ENCODE data around the gene FMN1. TPM values are rescaled to one million over a fixed set of nuclear protein-coding genes. Genes with fewer than 3 reads are reported as not detected.

Gene FMN1
- total and polyA plus RNA-seq, 10 of the 15 experiments (the other 5 are each of a cell fraction or from before 2014, with no cell fraction given): 0.05 to 0.16 (median 0.08) TPM; not detected in 4

GRCh38 chr15:32786906-32787305 lies 407.6 kb downstream of the FMN1 start (continued):
- no peak for TF ChIP-seq BRCA1 (IDR thresholded peaks at IDR 0.05; ENCODE audit: low read depth, low read length)

GRCh38 chr15:32784581-32784980 lies 409.9 kb downstream of the FMN1 start:
- FAIRE-seq: no peak
- no peaks in the 10 kb centered on the region for H3K79me2 ChIP-seq (ENCODE audit: control insufficient read depth, insufficient read depth, low read length)
- intact Hi-C loops (cut with micrococcal nuclease; ENCODE audit: unreplicated experiment) (no loop called here), in situ Hi-C loops (cut with MboI) (no loop called here)
- H3K4me1 ChIP-seq (ENCODE audit: control insufficient read depth, insufficient read depth, low read length): no peaks in the 10 kb centered on the region
- no peaks in the 10 kb centered on the region for H3K36me3 ChIP-seq (ENCODE audit: control insufficient read depth in 2 of 2, insufficient read depth in 2 of 2, low read length in 1 of 2)
- no peak overlapping the region for H2AFZ ChIP-seq (ENCODE audit: control insufficient read depth, low read depth, low read length)
- no peaks in the 10 kb centered on the region for H4K20me1 ChIP-seq (ENCODE audit: control insufficient read depth, insufficient read depth)
- ChIA-PET CTCF (interaction anchor here (1.3 kb wide), 2 partner anchors 59 to 61 kb away, joined by 3 to 4 read pairs; no protein-coding TSS in a partner anchor), POLR2A (no interaction called here), RAD21 (ENCODE audit: unreplicated experiment) (no interaction called here), SMC1A (ENCODE audit: uncharacterized antibody, unreplicated experiment) (no interaction called here)
- no peak overlapping the region for H3K4me3 ChIP-seq
- no peak overlapping the region for H3K4me2 ChIP-seq (ENCODE audit: control insufficient read depth, insufficient read depth)
- no TSS peak for BruUV-seq (replicated peaks)
- H3K27me3 ChIP-seq (replicated peaks in 1 of 2; ENCODE audit: control insufficient read depth in 2 of 2, insufficient read depth in 2 of 2, low read length in 1 of 2): no peaks in the 10 kb centered on the region; a peak in 2 of 4 replicates
- H3K9ac ChIP-seq (ENCODE audit: control insufficient read depth, insufficient read depth, low read length): no peak overlapping the region
- no peaks in the 10 kb centered on the region for H3K9me3 ChIP-seq (replicated peaks; ENCODE audit: control insufficient read depth, insufficient read depth, low read length)
- ATAC-seq: no peak
- DNase-seq (ENCODE audit: low read depth, low spot score): no peak
- no peak overlapping the region for H3K27ac ChIP-seq (ENCODE audit: control insufficient read depth, insufficient read depth)
- TF ChIP-seq ELK1 (IDR thresholded peaks at IDR 0.05; ENCODE audit: low read depth, low read length): no peak
- TF ChIP-seq E2F4 (IDR thresholded peaks at IDR 0.05; ENCODE audit: low read depth, low read length): no peak
- TF ChIP-seq BCL3 (IDR thresholded peaks at IDR 0.05; ENCODE audit: borderline replicate concordance, insufficient read depth, low read depth, low read length, poor library complexity, severe bottlenecking): no peak
- no peak for TF ChIP-seq CREB1 (IDR thresholded peaks at IDR 0.05; ENCODE audit: low read depth)
- TF ChIP-seq IRF4 (IDR thresholded peaks at IDR 0.05; ENCODE audit: low read depth, low read length): no peak
- no peak for TF ChIP-seq KLF5 (IDR thresholded peaks at IDR 0.05; ENCODE audit: partially characterized antibody)
- TF ChIP-seq SREBF1 (IDR thresholded peaks at IDR 0.05; ENCODE audit: low read length): no peak
- no peak for TF ChIP-seq SMC3 (IDR thresholded peaks at IDR 0.05; ENCODE audit: borderline replicate concordance, low read length)
- TF ChIP-seq NRF1 (conservative IDR thresholded peaks at IDR 0.05; ENCODE audit: low read depth, low read length): no peak
- TF ChIP-seq ZBTB4 (CRISPR knock-in tag; IDR thresholded peaks at IDR 0.05): no peak
- no peak for TF ChIP-seq GATAD2B (conservative IDR thresholded peaks at IDR 0.05; ENCODE audit: low read depth)
- TF ChIP-seq SUPT20H (IDR thresholded peaks at IDR 0.05; ENCODE audit: borderline replicate concordance, control insufficient read depth, low read depth, low read length): no peak
- no peak for TF ChIP-seq JUNB (IDR thresholded peaks at IDR 0.05)
- TF ChIP-seq IRF5 (IDR thresholded peaks at IDR 0.05; ENCODE audit: borderline replicate concordance): no peak
- TF ChIP-seq ZSCAN29 (IDR thresholded peaks at IDR 0.05): no peak
- TF ChIP-seq CHD4 (IDR thresholded peaks at IDR 0.05): no peak

Measured in GM12878 (cell line).